ENCODE measurements around the gene GPR26.

The GPR26 gene

GRCh38 chr10:123666318-123667236, at the start of gene GPR26:
Gene GPR26 (plus strand): TSS chr10:123666355. CDS start chr10:123666408, 53 bp downstream.
- DNase-seq = no peak

- no peak for DNase-seq
Observed at GRCh38 chr10:123618224-123618623, 47.9 kb upstream of the GPR26 start.

GRCh38 chr10:123619067-123619855, 46.9 kb upstream of the GPR26 start:
- no peak for DNase-seq

- DNase-seq = no peak
Observed at GRCh38 chr10:123620621-123621020, 45.5 kb upstream of the GPR26 start.

- no peak for DNase-seq
Observed at GRCh38 chr10:123621492-123621891, 44.7 kb upstream of the GPR26 start.

- no peak for DNase-seq
Observed at GRCh38 chr10:123621916-123622315, 44.2 kb upstream of the GPR26 start.

GRCh38 chr10:123622381-123622780, 43.8 kb upstream of the GPR26 start:
- DNase-seq = no peak

- no peak for DNase-seq
Observed at GRCh38 chr10:123624086-123624485, 42.1 kb upstream of the GPR26 start.

- no peak for DNase-seq
Observed at GRCh38 chr10:123633106-123633505, 33.0 kb upstream of the GPR26 start.

GRCh38 chr10:123633636-123634035, 32.5 kb upstream of the GPR26 start:
- DNase-seq = no peak

- no peak for DNase-seq
Observed at GRCh38 chr10:123634221-123634620, 31.9 kb upstream of the GPR26 start.

- no peak for DNase-seq
Observed at GRCh38 chr10:123635131-123635530, 31.0 kb upstream of the GPR26 start.

GRCh38 chr10:123635745-123636144, 30.4 kb upstream of the GPR26 start:
- DNase-seq = no peak

- DNase-seq = no peak
Observed at GRCh38 chr10:123636598-123637325, 29.4 kb upstream of the GPR26 start.

- no peak for DNase-seq
Observed at GRCh38 chr10:123637326-123637880, 28.8 kb upstream of the GPR26 start.

- no peak for DNase-seq
Observed at GRCh38 chr10:123639131-123639530, 27.0 kb upstream of the GPR26 start.

- DNase-seq = no peak
Observed at GRCh38 chr10:123640016-123640535, 26.1 kb upstream of the GPR26 start.

- no peak for DNase-seq
Observed at GRCh38 chr10:123642293-123642692, 23.9 kb upstream of the GPR26 start.

- no peak for DNase-seq
Observed at GRCh38 chr10:123642697-123643096, 23.5 kb upstream of the GPR26 start.

GRCh38 chr10:123643315-123643714, 22.8 kb upstream of the GPR26 start:
- DNase-seq = no peak

- no peak for DNase-seq
Observed at GRCh38 chr10:123645016-123645415, 21.1 kb upstream of the GPR26 start.

- no peak for DNase-seq
Observed at GRCh38 chr10:123645615-123646014, 20.5 kb upstream of the GPR26 start.

GRCh38 chr10:123648595-123648994, 17.6 kb upstream of the GPR26 start:
- DNase-seq = no peak

Measured in NK-92 treated with Interleukin-12 subunit alpha and Interleukin-12 subunit beta, amount 100 ng/mL, for 24 hours (cell line).